GM12878 (cell line): ENCODE measurements around the gene MACROD2. TPM values are rescaled to one million over a fixed set of nuclear protein-coding genes. Genes with fewer than 3 reads are reported as not detected.

Source experiments
- ATF2 ChIP-seq: IDR thresholded peaks from 2 replicates; pipeline ENCODE4 v1.6.1; 2012; ENCODE audit warnings: low read length, inconsistent platforms
- BCL11A ChIP-seq: IDR thresholded peaks from 2 replicates; pipeline ENCODE4 v1.6.1; 2011; ENCODE audit warnings: low read depth, low read length
- CEBPZ ChIP-seq: fragments of 150-350 bp; IDR thresholded peaks from 2 replicates; pipeline ENCODE4 v1.6.1; 2016; ENCODE audit warnings: low read depth, low read length
- CTCF ChIP-seq, 3 experiments: IDR thresholded peaks in 2 of 3; conservative IDR thresholded peaks in 1 of 3; 2 replicates each; pipeline ENCODE4 v1.5.1; 2011; ENCODE audit warnings: low read depth in 3 of 3, low read length in 3 of 3, mild to moderate bottlenecking in 3 of 3, control low read depth in 2 of 3, moderate library complexity in 2 of 3, inconsistent platforms in 1 of 3, mixed read lengths in 1 of 3; ENCODE audit not compliant: control insufficient read depth in 2 of 3, insufficient read depth in 1 of 3; ENCODE audit errors: extremely low read depth in 1 of 3
- E2F8 ChIP-seq: fragments of 450-650 bp; IDR thresholded peaks from 2 replicates; pipeline ENCODE4 v1.6.1; 2018; ENCODE audit warnings: mild to moderate bottlenecking, low read depth, moderate library complexity; ENCODE audit not compliant: partially characterized antibody
- MYB ChIP-seq: fragments of 150-350 bp; IDR thresholded peaks from 2 replicates; pipeline ENCODE4 v1.6.1; 2014; ENCODE audit warnings: mild to moderate bottlenecking, low read depth, low read length, borderline replicate concordance
- NFYA ChIP-seq: IDR thresholded peaks from 2 replicates; pipeline ENCODE4 v1.6.1; 2011; ENCODE audit warnings: low read depth, mild to moderate bottlenecking, low read length, improper control_type of control experiment, borderline replicate concordance
- NFYB ChIP-seq: IDR thresholded peaks from 2 replicates; pipeline ENCODE4 v1.6.1; 2011; ENCODE audit warnings: low read depth, mild to moderate bottlenecking, low read length, improper control_type of control experiment, moderate library complexity; ENCODE audit not compliant: insufficient read depth
- NR2C1 ChIP-seq: fragments of 450-650 bp; IDR thresholded peaks from 2 replicates; pipeline ENCODE4 v1.6.1; 2017; ENCODE audit warnings: antibody characterized with exemption, mild to moderate bottlenecking, moderate library complexity
- RUNX3 ChIP-seq: IDR thresholded peaks from 2 replicates; pipeline ENCODE4 v1.6.1; 2012; ENCODE audit warnings: low read length, inconsistent platforms
- SIN3A ChIP-seq: IDR thresholded peaks from 2 replicates; pipeline ENCODE4 v1.6.1; 2012; ENCODE audit warnings: low read depth, low read length, improper control_type of control experiment
- SIX5 ChIP-seq: IDR thresholded peaks from 2 replicates; pipeline ENCODE4 v1.6.1; 2011; ENCODE audit warnings: mild to moderate bottlenecking, low read depth, low read length, moderate library complexity; ENCODE audit not compliant: severe bottlenecking
- SREBF1 ChIP-seq: IDR thresholded peaks from 2 replicates; pipeline ENCODE4 v1.6.1; 2012; ENCODE audit warnings: mild to moderate bottlenecking, low read length
- SREBF2 ChIP-seq: IDR thresholded peaks from 2 replicates; pipeline ENCODE4 v1.6.1; 2012; ENCODE audit warnings: mild to moderate bottlenecking, low read length
- SRF ChIP-seq, 2 experiments: IDR thresholded peaks; 2 replicates each; pipeline ENCODE4 v1.6.1; 2011; ENCODE audit warnings: low read depth in 2 of 2, low read length in 2 of 2, mild to moderate bottlenecking in 1 of 2, moderate library complexity in 1 of 2
- SUPT20H ChIP-seq: IDR thresholded peaks from 2 replicates; pipeline ENCODE4 v1.6.1; 2011; ENCODE audit warnings: low read depth, mild to moderate bottlenecking, low read length, moderate library complexity, borderline replicate concordance; ENCODE audit not compliant: control insufficient read depth
- TBL1XR1 ChIP-seq: IDR thresholded peaks from 2 replicates; pipeline ENCODE4 v1.6.1; 2012; ENCODE audit warnings: low read depth, low read length, improper control_type of control experiment
- ZBTB33 ChIP-seq: fragments of 450-650 bp; IDR thresholded peaks from 2 replicates; pipeline ENCODE4 v1.6.1; 2017; ENCODE audit warnings: mild to moderate bottlenecking
- ZNF274 ChIP-seq: IDR thresholded peaks from one replicate; pipeline ENCODE4 v1.8.0; 2011; ENCODE audit not compliant: insufficient read length, insufficient read depth
- ZNF384 ChIP-seq: IDR thresholded peaks from 2 replicates; pipeline ENCODE4 v1.6.1; 2012; ENCODE audit warnings: low read depth, mild to moderate bottlenecking, low read length, improper control_type of control experiment, borderline replicate concordance
- polyA plus RNA-seq, 11 experiments: library from polyadenylated mRNA; depleted of rRNA in 4 of 11; unstranded in 6 of 11; stranded (reverse) in 5 of 11; fragments of >200 nt; fragmentation: Nextera tagmentation in 4 of 11; fragmentation: Illumina TruSeq in 1 of 11; extraction: Ambion mirVana in 4 of 11; extraction: Trizol in 1 of 11; gene quantifications; 1 replicate in 1 of 11; 2 replicates in 10 of 11; pipeline versions ENCODE4 v1.2.1 to v1.2.3, GENCODE V29; 2011 to 2016; ENCODE audit warnings: inconsistent platforms in 2 of 11, missing spikeins in 2 of 11, low read depth in 1 of 11
- total RNA-seq, 4 experiments: library from RNA; depleted of rRNA in 3 of 4; stranded (reverse); fragments of >200 nt in 3 of 4; fragmentation: Illumina TruSeq in 1 of 4; extraction: Trizol in 1 of 4; gene quantifications; 2 replicates each; pipeline versions ENCODE4 v1.2.1 to v1.2.3, GENCODE V29; 2013 to 2021

The MACROD2 gene
- total and polyA plus RNA-seq, 10 of the 15 experiments (the other 5 are each of a cell fraction or from before 2014, with no cell fraction given) = 1.1 to 21.5 (median 2.2) TPM

GRCh38 chr20:14538433-14538832 is 543.1 kb downstream of the MACROD2 start (continued):
- TF ChIP-seq E2F8 = no peak
- TF ChIP-seq BCL11A = peak; percentile 66; the same call in 1 of the 2 replicates
- TF ChIP-seq SRF (IDR thresholded peaks at IDR 0.05; ENCODE audit: low read depth in 2 of 2, low read length in 2 of 2) = no peak
- peak; percentile 71 for TF ChIP-seq RUNX3
- TF ChIP-seq NFYA = no peak
- no peak for TF ChIP-seq NFYB
- no peak for TF ChIP-seq SUPT20H
- TF ChIP-seq SIX5 = no peak
- TF ChIP-seq SREBF2 = no peak
- no peak for TF ChIP-seq SREBF1
- TF ChIP-seq ZNF384 = no peak
- TF ChIP-seq ATF2 = no peak
- no peak for TF ChIP-seq MYB
- no peak for TF ChIP-seq CTCF (IDR thresholded peaks at IDR 0.05 in 2 of 3, conservative IDR thresholded peaks at IDR 0.05 in 1 of 3; ENCODE audit: control insufficient read depth in 2 of 3, extremely low read depth in 1 of 3, insufficient read depth in 1 of 3, low read depth in 3 of 3, low read length in 3 of 3)
- no peak for TF ChIP-seq SIN3A
- TF ChIP-seq CEBPZ = no peak
- TF ChIP-seq NR2C1 = no peak
- TF ChIP-seq TBL1XR1 = no peak
- TF ChIP-seq ZNF274 = no peak
- TF ChIP-seq ZBTB33 = no peak
